Omental fat pad (tissue), 4 donors: ENCODE data around the gene CAMK4. TPM values are rescaled to one million over a fixed set of nuclear protein-coding genes. Genes with fewer than 3 reads are reported as not detected.

Experiments
- ATAC-seq: fragments of 150-250 bp; one replicate; pipeline ENCODE4 v1.9.1; 2016; ENCODE audit warnings: mild to moderate bottlenecking, moderate library complexity; ENCODE audit not compliant: low FRiP score
- DNase-seq: peaks from one replicate; pipeline ENCODE4 v3.0.0-alpha.2; 2019; ENCODE audit warnings: low spot score
- total RNA-seq, 4 donors: library from RNA; depleted of rRNA; stranded (reverse); fragments of >200 nt; gene quantifications; one replicate each; pipeline ENCODE4 v1.1.0, GENCODE V29; 2016
- TF ChIP-seq, protein P1 (sequence below), 3 donors: fragments of 450-650 bp; IDR thresholded peaks; one replicate each; pipeline ENCODE4 v1.5.1; 2016 to 2017; ENCODE audit warnings: antibody characterized with exemption in 3 of 3, mild to moderate bottlenecking in 3 of 3, moderate library complexity in 2 of 3

The CAMK4 gene
- total RNA-seq, 4 donors from 2014 or later: 0.44 to 3.8 (median 1.7) TPM

DNA sequence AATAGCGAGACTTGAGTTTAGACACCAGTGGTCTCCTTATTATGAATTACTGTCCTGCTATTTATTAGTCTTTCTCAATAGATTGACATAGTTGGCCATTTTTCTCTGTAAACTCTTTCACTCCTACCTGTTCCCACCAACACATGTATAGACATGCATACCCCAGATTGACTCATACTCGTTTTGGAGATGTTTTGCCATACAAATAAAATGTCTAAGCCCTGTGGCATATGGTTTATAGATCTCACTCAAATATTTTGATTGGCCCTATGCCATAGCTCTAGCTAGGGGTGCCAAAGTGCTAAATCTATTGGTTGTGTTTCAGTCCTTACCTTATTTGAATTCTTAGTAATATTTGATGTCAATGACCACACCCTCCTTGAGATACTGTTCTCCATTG lies 42.3 kb downstream of the CAMK4 start:
- DNase-seq (no peak), ATAC-seq (no peak)
- TF ChIP-seq, protein P1, sequence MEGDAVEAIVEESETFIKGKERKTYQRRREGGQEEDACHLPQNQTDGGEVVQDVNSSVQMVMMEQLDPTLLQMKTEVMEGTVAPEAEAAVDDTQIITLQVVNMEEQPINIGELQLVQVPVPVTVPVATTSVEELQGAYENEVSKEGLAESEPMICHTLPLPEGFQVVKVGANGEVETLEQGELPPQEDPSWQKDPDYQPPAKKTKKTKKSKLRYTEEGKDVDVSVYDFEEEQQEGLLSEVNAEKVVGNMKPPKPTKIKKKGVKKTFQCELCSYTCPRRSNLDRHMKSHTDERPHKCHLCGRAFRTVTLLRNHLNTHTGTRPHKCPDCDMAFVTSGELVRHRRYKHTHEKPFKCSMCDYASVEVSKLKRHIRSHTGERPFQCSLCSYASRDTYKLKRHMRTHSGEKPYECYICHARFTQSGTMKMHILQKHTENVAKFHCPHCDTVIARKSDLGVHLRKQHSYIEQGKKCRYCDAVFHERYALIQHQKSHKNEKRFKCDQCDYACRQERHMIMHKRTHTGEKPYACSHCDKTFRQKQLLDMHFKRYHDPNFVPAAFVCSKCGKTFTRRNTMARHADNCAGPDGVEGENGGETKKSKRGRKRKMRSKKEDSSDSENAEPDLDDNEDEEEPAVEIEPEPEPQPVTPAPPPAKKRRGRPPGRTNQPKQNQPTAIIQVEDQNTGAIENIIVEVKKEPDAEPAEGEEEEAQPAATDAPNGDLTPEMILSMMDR (IDR thresholded peaks at IDR 0.05): no peak

DNA sequence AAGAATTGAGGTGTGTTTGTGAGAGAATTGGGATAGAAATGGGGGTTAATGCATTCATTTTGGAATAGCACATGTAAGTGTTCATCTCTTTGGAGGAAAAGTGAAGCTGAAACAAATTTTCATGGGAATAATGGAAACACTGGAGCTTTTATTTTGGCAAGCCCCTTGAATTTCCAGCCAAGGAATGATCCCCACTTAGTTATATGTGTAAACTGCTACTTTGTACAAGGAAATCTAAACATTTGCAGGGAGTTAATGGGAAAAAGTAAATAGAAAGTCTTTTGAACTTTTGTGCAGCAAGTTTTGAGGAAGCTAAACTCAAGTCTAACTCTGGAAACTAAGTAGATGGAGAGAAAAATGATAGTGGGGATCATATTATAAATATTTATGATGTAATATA lies 44.1 kb downstream of the CAMK4 start:
- TF ChIP-seq, protein P1 (IDR thresholded peaks at IDR 0.05): no peak
- ATAC-seq (no peak), DNase-seq (no peak)

DNA sequence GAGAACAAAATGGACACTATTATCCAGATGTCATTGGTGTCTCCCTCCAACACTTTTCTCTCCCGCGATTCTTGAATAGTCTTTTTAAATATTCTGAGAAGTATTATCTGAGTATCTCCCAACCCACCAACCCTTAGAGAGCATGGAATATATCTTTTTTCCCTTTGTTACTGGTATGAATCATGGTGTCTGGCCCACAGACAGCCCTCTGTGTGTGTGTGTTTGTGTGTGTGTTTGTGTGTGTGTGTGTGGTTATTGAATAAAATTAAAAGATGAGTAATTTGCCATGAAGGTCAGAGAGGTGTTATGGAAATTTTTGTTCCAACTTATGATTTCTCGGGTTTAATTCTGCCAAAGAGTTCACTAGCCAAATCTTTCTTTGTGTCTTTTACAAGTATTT lies 47.7 kb downstream of the CAMK4 start:
- DNase-seq (no peak), ATAC-seq (no peak)
- TF ChIP-seq, protein P1 (IDR thresholded peaks at IDR 0.05): no peak

DNA sequence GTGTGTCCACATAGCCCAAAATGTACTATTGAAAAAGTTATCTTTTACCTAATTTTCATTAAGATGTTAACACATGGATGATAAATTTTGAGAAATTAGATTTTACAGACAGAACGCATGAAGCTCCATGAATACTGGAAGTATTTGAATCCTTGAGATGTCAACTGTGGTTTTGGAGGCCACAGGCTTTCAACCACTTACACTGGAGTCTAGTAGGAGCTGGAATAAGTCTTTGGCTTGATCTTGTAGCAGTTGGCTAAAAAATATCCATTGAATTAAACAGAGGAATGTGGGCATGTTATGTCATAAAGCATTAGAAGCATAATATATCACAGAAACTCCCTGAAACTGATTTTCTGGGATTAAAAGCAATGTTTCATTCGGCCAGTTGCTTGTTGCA lies 52.9 kb downstream of the CAMK4 start:
- TF ChIP-seq, protein P1 (IDR thresholded peaks at IDR 0.05): no peak
- ATAC-seq (no peak), DNase-seq (no peak)

DNA sequence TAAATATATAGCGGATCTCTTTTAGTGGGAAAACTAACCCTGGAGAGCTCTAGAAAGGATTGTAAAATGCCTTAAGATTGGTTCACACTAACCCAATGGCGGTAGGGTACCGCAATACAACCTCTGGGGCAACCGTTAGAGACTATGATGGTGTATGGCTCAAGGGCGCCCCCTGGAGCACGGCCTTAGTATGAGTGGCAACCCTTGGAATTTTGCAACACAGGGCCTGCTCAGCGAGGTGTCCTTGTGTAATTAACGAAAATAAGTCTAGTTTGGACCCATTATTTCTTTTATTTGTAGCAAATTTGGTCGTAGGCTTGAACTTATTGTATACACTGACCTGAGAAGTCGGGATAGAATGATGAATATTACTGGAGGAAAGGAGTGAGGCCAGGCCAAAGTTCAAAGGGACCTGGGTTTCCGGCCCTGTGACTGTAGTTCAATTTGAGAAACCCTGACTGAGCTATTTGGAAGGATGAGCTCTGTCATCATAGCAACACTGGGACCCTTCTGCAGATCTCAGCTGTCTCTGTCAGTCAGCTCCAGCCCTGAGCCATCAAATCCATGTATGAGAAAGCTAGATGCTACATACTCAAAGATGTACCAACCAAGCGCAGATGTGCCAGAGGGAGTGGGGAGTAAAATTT lies 54.8 kb downstream of the CAMK4 start:
- TF ChIP-seq, protein P1 (IDR thresholded peaks at IDR 0.05): no peak
- no peak for ATAC-seq

DNA sequence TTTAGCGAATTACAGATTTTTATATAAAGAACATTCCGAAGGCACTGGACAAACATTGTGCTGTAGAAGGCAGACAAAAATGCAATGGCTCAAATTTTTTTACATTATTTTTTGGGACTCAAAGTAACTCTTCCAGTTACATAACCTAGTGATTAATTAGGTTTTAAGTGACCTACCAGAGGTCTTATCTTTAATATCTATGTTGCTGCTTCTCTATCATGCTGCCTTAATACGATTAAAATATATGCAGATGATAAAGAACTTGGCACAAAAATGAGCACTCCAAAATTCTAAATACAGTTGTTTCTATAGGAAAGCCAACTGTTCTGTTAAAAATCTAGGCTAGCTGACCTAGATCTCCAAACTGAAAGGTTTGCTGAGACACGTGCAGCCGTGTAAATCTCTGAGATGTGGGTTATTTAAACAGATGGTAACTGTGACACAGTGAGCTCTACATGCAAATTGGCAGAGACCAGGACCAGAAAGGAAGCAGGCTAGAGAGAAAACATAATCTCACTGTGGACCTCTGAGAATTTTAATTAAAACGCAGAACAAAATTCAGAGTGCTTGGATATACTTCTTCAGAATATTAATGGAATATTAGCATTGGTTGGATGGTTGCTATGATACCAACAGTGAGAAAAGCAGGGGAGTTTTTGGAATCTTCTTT lies 56.2 kb downstream of the CAMK4 start:
- ATAC-seq (no peak), DNase-seq (no peak)
- TF ChIP-seq, protein P1 (IDR thresholded peaks at IDR 0.05): no peak

More for the DNA sequence above, 54.8 kb downstream of the CAMK4 start:
- peak; percentile 59 for DNase-seq

DNA sequence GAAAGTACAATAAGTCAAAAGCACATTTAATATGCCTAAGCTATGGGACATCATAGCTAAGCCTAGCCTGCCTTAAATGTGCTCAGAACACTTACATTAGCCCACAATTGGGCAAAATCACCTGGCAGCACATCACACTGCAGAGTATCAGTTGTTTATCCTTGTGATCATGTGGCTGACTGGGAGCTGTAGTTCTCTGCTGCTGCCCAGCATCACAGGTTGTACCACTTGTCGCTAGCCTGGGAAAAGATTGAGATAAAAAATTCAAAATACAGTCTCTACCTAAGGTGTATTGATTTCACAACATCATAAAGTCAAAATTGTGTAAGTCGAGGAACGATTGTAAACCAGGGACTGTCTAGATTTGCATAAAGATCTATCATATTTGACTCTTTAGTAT lies 58.6 kb downstream of the CAMK4 start:
- no peak for DNase-seq
- no peak for ATAC-seq

More for the DNA sequence above, 58.6 kb downstream of the CAMK4 start:
- TF ChIP-seq, protein P1 (IDR thresholded peaks at IDR 0.05): no peak
